NCI-H345 treated with DMSO at 0.1 percent for 48 hours (cell line): Measurements from ENCODE around the gene IFNL3.
"Not testable (repeated sequence)": the region's sequence is repeated elsewhere in the genome, so short reads cannot be mapped to it uniquely, and the experiment has no call there.

Experiments used
- DNase-seq: peaks from one replicate; lab custom pipeline; 2025; ENCODE audit not compliant: unreplicated experiment; lab: John Stamatoyannopoulos, UW

IFNL3 gene

DNA sequence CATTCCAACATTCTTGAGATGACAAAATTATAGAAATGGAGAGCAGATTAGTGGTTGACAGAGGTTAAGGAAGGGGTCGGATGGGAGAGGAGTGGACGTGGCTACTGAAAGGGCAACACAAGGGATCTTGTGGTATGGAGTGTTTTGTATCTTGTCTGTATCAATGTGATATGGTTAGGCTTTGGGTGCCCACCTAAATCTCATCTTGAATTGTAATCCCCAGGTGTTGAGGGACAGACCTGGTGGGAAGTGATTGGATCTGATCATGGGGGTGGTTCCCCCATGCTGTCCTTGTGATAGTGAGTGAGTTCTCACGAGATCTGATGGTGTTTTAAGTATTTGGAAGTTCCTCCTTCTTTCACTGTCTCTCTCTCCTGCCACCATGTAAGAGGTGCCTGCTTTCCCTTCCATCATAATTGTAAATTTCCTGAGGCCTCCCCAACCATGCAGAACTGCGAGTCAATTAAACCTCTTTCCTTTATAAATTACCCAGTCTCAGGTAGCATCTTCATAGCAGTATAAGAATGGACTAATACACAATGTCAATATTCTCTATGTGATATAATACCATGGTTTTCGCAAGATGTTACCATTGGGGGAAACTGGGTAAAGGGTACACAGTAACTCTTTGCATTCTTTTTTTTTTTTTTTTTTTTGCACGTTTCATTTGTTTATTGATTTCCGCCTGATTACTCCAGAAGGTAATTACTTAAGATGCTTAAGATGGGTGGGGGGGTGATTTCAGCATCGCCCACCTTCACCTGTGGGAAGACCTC, 8.8 kb upstream of the IFNL3 start:
- no peak for DNase-seq

DNA sequence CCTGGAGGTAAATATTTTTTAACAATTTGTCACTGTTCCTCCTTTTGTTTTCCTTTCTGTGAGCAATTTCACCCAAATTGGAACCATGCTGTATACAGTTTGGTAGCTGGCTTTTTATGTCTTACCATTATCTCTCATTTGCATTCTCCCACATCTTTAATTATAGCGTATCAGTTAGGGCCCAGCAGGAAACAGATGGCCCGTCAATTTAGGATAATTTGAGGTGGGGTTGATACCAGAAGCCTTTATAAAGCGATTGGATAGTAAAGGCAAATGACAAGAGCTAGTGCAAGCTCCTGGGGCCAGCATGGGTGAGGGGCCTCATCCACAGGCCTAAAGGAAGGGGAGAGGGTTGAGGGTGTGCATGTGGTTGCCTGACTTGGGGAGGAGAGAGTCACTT, 7.7 kb upstream of the IFNL3 start:
- DNase-seq, result no peak

DNA sequence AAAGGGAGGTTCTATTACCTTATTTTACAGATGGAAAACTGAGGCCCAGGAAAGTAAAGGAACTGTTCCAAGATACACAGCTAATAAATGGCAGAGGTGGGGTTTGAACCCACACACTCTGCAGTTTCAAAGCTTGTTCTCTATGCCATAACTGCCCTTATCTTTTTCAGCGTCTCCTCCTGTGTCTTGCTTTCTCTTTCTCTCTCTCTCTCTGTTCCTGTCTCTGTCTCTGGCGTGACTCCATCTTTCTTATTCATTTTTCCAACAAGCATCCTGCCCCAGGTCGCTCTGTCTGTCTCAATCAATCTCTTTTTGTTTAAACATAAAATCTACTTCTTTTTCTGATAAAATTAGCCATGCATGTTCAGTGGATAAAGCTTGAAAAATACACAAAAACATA, 7.0 kb upstream of the IFNL3 start:
- DNase-seq, result no peak

DNA sequence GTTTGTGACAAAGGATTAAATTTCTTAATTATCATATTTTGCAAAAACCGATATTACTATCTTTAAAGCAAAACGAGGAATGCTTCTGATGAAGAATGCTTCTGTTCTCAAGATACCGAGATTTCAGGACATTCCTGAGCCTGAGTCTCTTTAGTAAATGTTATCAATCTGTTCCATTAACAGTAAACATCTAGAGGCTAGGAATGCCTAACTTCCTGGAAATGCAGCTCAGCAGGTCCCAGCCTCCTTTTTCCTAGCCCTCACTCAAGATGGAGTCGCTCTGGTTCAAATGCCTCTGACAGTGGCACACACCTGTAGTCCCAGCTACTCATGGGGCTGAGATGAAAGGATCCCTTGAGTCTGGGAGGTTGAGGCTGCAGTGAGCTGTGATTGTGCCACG, 6.3 kb upstream of the IFNL3 start:
- DNase-seq, result no peak

DNA sequence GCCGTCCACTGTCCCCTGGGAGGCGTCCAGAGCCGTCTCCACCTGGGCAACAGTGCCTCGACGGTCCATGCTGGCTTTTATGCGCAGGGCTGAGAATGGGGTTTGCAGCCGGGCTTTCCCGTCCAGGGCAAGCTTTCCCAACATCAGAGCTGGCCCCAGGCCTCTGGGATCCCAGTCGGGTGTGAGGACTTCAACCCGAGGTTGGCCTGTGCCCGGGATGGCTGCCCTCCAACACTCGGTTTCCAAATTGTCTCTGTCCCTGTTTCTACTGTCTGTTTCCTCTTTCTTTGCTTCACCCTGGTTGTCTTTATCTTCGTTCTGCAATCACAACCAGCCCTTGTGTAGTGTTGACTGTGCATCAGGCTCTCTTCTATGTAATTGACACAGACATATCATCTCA, 4.0 kb upstream of the IFNL3 start, which contains the start of gene IFNL4:
TSS of gene IFNL4 (minus strand) at position 51 of the 400 bp plus-strand sequence.
- no peak for DNase-seq

DNA sequence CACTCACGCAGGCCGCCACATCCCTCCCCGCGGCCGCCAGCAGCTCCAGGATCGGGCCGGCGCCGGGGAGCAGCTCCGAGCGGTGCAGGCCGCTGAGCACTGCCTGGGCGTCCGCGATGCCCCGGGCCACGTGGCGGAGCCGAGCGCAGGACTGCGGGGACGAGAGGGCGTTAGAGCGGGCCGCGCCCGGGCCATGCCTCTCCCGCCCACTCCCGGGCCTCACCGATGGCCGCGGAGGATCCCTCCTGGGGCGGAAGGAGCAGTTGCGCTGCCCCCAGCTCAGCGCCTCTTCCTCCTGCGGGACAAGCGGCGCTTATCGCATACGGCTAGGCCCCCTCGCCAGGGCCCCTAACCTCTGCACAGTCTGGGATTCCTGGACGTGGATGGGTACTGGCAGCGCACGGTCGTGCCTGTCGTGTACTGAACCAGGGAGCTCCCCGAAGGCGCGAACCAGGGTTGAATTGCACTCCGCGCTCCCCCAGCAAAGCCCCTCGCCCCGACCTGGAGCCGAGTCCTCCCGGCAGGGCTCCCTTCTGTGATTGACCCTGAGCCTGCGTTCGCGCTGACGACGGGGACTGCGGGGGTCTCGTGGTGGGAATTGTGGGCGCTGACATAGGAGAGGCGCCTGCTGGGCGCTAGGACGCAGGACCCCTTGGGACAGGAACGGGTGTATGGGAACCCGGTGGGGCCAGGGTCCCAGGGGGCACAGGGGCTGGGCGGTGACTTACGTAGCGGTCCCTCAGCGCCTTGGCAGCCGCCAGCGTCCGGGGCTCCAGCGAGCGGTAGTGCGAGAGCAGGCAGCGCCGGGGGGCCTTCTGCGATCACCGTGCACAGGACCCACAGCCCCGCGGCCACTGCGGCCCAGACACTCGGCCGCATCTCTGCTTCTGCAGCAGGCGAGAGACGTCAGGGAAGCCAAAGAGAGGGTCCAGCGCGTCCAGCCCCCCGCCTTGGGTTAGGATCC, 3.2 kb upstream of the IFNL3 start:
- no peak for DNase-seq

DNA sequence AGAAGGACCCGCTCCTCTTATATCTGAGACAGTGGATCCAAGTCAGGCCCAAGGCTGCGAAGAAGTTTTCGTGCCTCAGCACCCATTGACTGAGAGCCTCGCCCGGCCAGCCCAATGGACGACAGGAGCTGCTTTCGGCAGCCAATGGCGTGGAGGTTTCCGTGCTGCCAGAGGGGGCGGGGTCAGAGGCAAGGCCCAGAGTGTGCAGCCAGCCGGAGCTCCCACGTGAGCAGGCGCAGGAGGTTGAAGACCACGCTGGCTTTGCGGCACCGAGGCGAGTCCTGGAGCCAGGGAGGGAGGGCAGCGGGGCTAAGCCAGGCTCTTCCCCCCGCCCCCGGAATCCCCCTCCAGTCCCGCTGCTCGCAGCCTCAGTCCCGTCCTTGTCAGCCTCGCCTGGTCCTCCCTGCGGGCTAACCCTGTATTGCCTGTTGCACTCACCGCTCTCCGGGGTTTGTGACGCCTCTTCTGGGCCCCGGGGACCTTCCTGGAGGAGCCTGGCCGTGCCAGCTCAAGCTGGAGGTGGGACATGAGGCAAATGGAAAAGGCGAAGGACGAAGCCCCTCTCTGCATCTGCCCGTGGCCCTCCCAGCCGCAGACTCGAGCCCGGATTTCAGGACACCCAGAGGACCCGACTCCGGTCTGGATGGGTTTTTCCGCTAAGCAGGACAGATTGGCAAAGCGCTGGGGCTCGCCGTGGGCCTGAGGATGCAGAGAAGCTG, 2.3 kb upstream of the IFNL3 start:
- peak; percentile 56 for DNase-seq

DNA sequence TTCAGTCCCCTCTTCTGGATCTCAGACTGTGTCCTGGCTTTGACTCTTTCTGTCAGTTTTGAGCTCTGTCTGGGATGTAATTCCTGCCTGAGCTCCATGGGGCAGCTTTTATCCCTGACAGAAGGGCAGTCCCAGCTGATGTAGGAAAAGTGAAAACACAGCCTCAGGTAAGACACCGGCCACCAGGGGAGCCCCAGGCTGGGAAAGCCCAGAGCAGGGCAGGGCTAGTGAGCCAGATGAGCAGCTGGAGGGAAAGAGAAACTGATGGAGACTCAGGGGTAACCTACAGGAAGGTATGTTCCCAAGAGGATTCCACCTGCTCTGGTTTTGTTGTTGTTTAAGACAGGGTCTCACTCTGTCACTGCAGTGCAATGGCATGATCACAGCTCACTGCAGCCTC, 360 bp upstream of the IFNL3 start:
- DNase-seq, result not testable (repeated sequence)

DNA sequence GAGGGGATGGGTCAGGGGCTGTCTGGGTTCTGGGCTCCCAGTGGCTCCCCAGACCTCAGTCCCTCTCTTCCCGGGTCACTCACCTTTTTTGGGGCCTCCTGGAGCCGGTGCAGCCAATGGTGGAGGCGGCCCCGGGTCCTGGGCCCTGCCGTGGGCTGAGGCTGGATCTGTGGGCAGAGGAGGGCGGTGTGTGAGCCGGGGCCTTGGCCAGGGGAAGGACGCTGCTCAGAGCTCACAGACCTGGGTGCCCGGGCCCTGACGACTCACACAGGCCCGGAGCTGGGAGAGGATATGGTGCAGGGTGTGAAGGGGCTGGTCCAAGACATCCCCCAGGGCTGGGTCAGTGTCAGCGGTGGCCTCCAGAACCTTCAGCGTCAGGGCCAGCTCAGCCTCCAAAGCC, 1.1 kb downstream of the IFNL3 start:
- DNase-seq, result not testable (repeated sequence)

DNA sequence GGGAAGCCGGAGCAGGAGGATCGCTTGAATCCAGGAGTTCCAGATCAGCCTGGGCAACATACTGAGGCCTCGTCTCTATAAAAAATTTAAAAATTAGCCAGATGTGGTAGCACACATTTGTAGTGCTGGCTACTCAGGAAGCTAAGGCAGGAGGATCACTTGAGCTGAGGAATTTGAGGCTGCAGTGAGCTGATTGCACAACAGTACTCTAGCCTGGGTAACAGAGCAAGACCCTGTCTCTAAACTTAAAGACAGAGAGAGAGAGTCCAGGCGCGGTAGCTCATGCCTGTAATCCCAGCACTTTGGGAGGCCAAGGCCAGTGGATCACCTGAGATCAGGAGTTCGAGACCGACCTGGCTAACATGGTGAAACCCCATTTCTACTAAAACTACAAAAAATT, 4.4 kb downstream of the IFNL3 start:
- DNase-seq, result no peak

DNA sequence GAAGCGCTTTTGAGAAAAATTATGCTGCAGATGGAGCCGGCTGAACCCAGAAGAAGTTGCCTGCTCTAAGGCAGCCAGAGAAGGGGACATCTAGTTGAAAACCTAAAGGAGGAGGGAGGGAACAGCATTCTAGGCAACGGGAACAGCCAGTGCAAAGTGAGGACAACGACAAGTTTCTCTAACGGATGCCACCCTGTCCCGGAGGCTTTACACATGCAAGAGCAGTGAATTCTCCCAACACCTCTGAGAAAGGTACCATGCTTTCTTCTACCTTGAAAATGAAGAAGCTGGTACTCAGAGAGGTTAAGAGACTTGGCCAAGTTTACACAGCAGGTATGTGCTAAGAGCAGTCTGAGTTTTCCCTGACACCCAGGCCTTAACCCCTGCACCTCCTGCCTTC, 5.9 kb downstream of the IFNL3 start:
- no peak for DNase-seq

DNA sequence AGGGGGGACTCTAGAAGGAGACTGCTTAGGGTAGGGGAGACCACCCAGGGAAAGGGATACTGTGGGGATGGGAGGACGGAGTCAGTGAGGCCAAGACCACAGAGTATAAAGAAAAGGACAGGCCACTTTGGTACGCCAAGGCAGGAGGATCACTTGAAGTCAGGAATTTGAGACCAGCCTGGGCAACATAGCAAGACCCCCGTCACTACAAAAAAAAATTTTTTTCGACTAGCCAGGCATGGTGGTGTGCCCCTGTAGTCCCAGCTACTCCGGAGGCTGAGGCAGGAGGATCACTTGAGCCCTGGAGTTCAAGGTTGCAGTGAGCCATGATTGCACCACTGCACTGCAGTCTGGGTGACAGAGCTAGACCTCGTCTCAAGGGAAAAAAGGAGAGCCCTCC, 6.6 kb downstream of the IFNL3 start:
- no peak for DNase-seq

DNA sequence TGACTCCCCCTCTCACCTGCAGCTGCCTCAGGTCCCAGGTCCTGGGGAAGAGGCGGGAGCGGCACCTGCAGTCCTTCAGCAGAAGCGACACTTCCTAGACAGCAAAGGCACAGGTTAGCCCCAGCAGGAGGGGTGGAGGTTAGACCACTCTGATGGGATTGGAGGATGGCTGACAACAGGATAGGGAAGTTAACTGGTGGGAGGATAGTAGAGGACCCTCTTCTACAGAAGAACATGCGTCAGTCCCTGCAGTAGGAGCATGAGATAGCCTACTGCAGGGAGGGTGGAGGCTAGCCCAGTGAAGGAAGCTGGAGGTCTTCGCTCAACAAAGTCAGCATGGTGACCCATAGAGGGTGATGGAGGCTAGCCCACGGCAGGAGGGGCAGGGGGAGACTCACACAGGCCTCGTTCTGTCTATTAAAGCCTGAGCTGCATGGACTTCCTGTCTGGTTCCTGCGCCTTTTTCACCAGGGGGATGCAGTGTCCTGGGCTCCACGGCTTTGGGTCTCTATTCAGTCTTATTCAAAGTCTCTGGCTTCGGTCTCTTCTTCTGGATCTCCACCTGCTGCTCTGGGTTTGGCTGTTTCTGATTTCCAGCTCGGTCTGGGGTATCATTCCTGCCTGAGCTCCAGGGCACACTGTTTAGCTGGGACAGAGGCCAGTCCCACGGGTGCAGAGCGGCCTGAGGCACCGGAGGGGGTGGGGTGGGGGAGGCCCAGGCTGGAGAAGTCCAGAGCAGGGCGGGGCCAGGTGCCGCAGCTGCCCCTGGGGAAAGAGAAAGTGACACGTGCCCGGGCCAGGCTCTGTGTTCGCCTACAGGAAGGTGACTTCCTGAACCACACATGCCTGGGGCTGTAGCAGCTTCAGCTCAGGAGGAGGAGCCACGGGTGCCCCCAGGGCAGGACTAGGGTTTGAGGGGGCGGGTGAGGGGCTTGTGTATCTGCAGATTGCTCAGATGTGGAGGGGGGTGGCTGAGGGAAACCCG, 7.3 kb downstream of the IFNL3 start:
- DNase-seq, result peak; percentile 6

DNA sequence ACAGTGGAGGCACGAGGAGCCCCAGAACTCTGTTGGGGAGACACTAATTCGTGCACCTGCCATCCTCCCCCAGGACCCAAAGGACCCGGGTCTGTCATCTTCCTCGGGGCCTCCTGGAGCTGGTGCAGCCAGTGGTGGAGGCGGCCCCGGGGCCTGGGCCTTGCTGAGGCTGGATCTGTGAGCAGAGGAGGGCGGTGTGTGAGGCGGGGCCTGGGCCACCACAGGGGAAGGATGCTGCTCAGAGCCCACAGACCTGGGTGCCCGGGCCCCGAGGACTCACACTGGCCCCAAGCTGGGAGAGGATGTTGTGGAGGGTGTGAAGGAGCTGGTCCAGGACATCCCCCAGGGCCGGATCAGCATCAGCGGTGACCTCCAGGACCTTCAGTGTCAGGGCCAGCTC, 8.3 kb downstream of the IFNL3 start:
- DNase-seq, result no peak

DNA sequence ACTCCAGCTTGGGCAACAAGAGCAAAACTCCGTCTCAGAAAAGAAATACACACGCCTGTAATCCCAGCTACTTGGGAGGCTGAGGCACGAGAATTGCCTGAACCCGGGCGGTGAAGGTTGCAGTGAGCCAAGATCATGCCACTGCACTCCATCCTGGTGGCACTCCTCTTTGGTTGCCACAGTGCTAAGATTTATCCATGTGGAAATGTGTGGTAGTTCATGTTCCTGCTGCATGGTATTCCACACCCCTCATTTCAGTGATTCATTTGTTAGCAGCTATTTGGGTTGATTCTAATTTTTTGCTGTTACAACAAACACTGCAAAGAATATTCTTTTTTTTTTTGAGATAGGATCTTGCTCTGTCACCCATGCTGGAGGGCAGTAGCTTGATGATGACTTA, 12.1 kb downstream of the IFNL3 start:
- no peak for DNase-seq

DNA sequence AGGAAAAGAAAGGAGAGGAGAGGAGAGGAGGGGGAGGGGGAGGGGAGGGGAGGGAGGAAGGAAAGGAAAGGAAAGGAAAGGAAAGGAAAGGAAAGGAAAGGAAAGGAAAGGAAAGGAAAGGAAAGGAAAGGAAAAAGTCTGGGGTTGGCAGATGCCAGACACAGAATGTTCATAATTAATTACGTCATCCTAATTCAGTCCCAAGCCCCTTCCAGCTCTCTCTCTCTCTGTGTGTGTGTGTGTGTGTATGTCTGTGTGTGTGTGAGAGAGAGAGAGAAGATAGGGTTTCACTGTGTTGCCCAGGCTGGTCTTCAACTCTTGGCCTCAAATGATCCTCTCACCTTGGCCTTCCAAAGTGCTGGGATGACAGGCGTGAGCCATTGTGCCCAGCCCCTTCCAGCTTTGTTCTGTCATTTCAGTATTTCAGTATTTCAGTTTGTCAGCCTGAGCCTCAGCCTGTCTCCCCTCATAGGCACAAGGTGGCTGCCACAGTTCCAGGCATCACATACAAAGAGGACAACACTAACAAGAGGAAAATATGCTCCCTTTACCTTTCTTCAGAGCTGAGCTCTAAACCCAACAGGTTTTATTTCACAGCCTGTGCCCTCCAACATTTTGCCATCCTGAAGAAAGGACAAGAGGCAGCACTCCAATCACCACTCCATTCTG, 14.6 kb downstream of the IFNL3 start:
- DNase-seq, result no peak

DNA sequence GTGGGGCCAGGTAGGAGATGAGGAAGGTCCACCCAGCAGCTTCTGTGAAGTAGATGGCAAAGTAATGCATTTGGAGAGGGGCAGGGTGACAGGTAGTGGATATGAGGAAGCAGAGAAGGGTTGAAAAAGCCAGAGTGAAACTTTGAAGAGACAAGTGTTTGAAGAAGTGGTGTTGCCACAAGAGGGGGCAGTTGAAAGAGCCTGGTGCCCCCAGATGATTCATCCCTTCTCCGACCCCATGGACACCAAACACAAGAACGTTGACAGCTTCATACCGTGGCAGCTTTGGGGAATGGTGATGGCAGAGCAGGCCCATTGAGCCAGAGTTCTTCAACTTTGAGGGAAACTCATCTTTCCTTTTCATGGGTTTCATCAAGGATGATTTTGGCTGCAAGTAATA, 19.9 kb downstream of the IFNL3 start:
- DNase-seq, result no peak

DNA sequence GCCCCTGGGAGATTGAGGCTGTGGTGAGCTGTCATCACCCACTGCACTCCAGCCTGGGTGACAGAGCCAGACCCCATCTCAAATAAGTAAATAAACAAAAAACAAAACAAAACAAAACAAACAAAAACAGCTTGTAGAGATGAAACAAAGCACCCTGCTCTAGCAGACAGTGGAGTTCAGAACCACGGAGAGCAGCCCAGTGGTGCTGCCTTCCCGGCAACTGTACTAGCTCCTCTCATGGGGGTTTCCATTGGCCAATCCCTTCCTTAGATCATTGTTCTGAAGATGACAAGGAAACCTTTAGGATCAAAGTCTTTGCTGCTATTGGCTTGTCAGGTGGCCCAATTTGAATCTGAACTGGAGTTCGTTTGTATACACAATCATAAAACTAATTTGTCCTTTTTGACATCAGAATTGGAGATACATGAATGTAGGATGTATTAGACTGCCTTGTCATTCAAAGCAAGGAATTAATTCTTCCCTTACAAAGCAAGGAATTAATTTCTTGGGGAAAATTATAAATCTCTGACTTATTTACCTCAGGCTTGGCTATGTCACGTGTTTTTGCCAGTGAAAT, 21.0 kb downstream of the IFNL3 start:
- DNase-seq, result no peak

DNA sequence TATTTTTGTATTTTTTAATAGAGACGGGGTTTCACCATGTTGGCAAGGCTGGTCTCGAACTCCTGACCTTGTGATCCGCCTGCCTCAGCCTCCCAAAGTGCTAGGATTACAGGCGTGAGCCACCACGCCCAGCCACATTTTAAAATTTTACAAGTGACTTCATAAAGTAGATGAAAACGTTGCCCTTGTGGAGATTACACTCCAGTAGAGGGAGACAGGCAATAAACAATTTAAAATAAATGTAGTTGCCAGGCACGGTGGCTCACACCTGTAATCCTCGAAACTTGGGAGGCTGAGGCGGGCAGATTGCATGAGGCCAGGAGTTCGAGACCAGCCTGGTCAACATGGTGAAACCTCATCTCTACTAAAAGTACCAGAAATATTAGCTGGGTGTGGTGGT, 25.7 kb downstream of the IFNL3 start:
- not testable (repeated sequence) for DNase-seq
